ENCODE measurements around the gene PNLIP. TPM values are rescaled to one million over a fixed set of nuclear protein-coding genes. Genes with fewer than 3 reads are reported as not detected.

PNLIP gene
- total RNA-seq, 6 donors from 2014 or later: 1.7 to 3.3 TPM; not detected in 4

GRCh38 chr10:116545122-116545521, 609 bp upstream of the PNLIP start:
- Histone ChIP-seq H3K9me3 (no peaks in the 10 kb centered on the region), H3K4me1 (no peaks in the 10 kb centered on the region), H3K27ac (no peak overlapping the region), H3K27me3 (no peaks in the 10 kb centered on the region), H3K36me3 (no peaks in the 10 kb centered on the region), H3K4me3 (no peak overlapping the region)
- 83 to 88% methylated on average over 1 of the region's 1 CpG for WGBS, 2 donors
- TF ChIP-seq POLR2AphosphoS5 (IDR thresholded peaks at IDR 0.05) (no peak), EP300 (IDR thresholded peaks at IDR 0.05) (no peak), POLR2A (IDR thresholded peaks at IDR 0.05) (no peak), CTCF (IDR thresholded peaks at IDR 0.05) (no peak)
- no peak for ATAC-seq (ENCODE audit: low FRiP score in 2 of 2)
- DNase-seq: no peak

GRCh38 chr10:116548301-116548700, 2.6 kb downstream of the PNLIP start:
- ATAC-seq (ENCODE audit: low FRiP score in 2 of 2) (no peak), DNase-seq (no peak)
- Histone ChIP-seq H3K4me3 (no peak overlapping the region), H3K27me3 (no peaks in the 10 kb centered on the region), H3K4me1 (no peaks in the 10 kb centered on the region), H3K27ac (no peak overlapping the region), H3K36me3 (no peaks in the 10 kb centered on the region), H3K9me3 (no peaks in the 10 kb centered on the region)
- 75 to 77% methylated on average over 5 of the region's 5 CpGs for WGBS, 2 donors
- TF ChIP-seq CTCF (IDR thresholded peaks at IDR 0.05) (no peak), POLR2A (IDR thresholded peaks at IDR 0.05) (no peak), EP300 (IDR thresholded peaks at IDR 0.05) (no peak), POLR2AphosphoS5 (IDR thresholded peaks at IDR 0.05) (no peak)

GRCh38 chr10:116553378-116553980, 7.7 kb downstream of the PNLIP start:
- 90 to 91% methylated on average over 13 of the region's 13 CpGs for WGBS, 2 donors
- Histone ChIP-seq H3K4me1 (no peaks in the 10 kb centered on the region), H3K4me3 (no peak overlapping the region), H3K27ac (no peak overlapping the region), H3K27me3 (no peaks in the 10 kb centered on the region), H3K36me3 (no peaks in the 10 kb centered on the region), H3K9me3 (no peaks in the 10 kb centered on the region)
- DNase-seq: no peak
- TF ChIP-seq CTCF (IDR thresholded peaks at IDR 0.05) (no peak), EP300 (IDR thresholded peaks at IDR 0.05) (no peak), POLR2A (IDR thresholded peaks at IDR 0.05) (no peak), POLR2AphosphoS5 (IDR thresholded peaks at IDR 0.05) (no peak)
- no peak for ATAC-seq (ENCODE audit: low FRiP score in 2 of 2)

GRCh38 chr10:116554628-116555027, 8.9 kb downstream of the PNLIP start:
- Histone ChIP-seq H3K9me3 (no peaks in the 10 kb centered on the region), H3K4me3 (no peak overlapping the region), H3K36me3 (no peaks in the 10 kb centered on the region), H3K27ac (no peak overlapping the region), H3K4me1 (no peaks in the 10 kb centered on the region), H3K27me3 (no peaks in the 10 kb centered on the region)
- TF ChIP-seq POLR2AphosphoS5 (IDR thresholded peaks at IDR 0.05) (no peak), EP300 (IDR thresholded peaks at IDR 0.05) (no peak), CTCF (IDR thresholded peaks at IDR 0.05) (no peak), POLR2A (IDR thresholded peaks at IDR 0.05) (no peak)
- ATAC-seq (ENCODE audit: low FRiP score in 2 of 2) (no peak), DNase-seq (no peak)
- WGBS, 2 donors: 60% methylated on average over 5 of the region's 5 CpGs

- Histone ChIP-seq H3K4me1 (no peaks in the 10 kb centered on the region), H3K9me3 (no peaks in the 10 kb centered on the region), H3K27ac (no peak overlapping the region), H3K36me3 (no peaks in the 10 kb centered on the region), H3K4me3 (no peak overlapping the region), H3K27me3 (no peaks in the 10 kb centered on the region)
- TF ChIP-seq CTCF (IDR thresholded peaks at IDR 0.05): no peak
- no peak for TF ChIP-seq POLR2AphosphoS5 (IDR thresholded peaks at IDR 0.05)
- TF ChIP-seq EP300 (IDR thresholded peaks at IDR 0.05): no peak
- WGBS, 2 donors: 80 to 82% methylated on average over 6 of the region's 6 CpGs
- DNase-seq: no peak
- ATAC-seq (ENCODE audit: low FRiP score in 2 of 2): no peak
These were observed 10.1 kb downstream of the PNLIP start for GRCh38 chr10:116555880-116556279.
